Posterior cingulate gyrus (tissue), 11 donors: ENCODE data around the gene NRXN2.

ENCODE experiments used
- DNase-seq, 10 donors: peaks; one replicate each; pipeline versions ENCODE4 v3.0.0 to v3.0.0-alpha.2; 2020 to 2021; ENCODE audit warnings: mixed read lengths in 3 of 10
- intact Hi-C: fragments of 100-400 bp; cut with DNase I; formaldehyde crosslinking; loops from one replicate; pipeline ENCODE4 v1.15.1; 2023

NRXN2 gene

GRCh38 chr11:64724863-64725532 is 2.0 kb upstream of the NRXN2 start:
- peak in 2 of 10 donors; percentile 15 to 42 for DNase-seq
- intact Hi-C loops: no loop called here

DNA sequence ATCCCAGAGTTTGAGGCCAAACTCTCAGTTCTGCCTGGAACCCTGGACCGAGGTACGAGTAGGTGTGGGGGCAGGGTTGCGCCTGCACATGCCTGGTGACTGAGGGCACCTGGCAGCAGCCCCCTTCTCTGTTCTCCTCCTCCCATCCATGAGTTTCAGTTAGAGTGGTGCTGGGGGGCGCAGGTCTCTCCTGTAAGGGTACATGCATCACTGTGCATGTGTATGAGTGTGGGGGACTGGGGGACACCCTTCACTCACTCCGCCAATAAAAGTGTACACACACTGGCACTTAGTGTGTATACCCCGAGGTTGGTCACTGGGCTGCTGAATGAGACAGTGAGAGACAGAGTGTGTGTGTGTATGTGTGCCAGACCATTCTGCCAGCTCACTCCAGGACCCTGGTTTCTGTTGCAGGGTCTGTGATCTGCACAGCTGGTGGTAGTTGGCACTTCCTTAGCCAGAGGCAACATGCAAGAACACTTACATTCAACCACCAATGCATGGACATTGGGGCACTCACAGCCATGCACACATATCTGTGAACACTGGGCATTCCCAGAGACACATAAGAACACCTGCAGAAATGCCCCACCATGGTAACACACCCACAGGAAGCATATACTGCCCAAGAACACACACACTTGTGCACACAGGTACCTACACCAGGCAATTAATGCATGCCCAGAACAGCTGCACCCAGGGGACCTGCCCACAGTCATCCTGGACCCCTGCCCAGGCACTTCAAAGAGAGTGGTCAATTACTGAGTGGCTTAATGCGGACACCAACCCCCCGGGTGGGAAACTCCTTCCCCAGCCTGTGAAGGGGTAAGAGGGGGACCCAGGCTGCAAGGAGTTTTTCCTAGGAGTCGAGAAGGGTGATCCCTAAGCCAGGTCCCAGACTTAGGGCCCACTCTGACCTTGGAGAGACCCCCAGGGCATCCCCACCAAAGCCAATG is 1.2 kb upstream of the NRXN2 start:
- intact Hi-C loops: loop anchor here (1.0 to 2.0 kb wide), 2 partner anchors 36 to 69 kb away; no protein-coding TSS in a partner anchor
- DNase-seq: peak in 3 of 10 donors; percentile 20 to 76 (median 57)

DNA sequence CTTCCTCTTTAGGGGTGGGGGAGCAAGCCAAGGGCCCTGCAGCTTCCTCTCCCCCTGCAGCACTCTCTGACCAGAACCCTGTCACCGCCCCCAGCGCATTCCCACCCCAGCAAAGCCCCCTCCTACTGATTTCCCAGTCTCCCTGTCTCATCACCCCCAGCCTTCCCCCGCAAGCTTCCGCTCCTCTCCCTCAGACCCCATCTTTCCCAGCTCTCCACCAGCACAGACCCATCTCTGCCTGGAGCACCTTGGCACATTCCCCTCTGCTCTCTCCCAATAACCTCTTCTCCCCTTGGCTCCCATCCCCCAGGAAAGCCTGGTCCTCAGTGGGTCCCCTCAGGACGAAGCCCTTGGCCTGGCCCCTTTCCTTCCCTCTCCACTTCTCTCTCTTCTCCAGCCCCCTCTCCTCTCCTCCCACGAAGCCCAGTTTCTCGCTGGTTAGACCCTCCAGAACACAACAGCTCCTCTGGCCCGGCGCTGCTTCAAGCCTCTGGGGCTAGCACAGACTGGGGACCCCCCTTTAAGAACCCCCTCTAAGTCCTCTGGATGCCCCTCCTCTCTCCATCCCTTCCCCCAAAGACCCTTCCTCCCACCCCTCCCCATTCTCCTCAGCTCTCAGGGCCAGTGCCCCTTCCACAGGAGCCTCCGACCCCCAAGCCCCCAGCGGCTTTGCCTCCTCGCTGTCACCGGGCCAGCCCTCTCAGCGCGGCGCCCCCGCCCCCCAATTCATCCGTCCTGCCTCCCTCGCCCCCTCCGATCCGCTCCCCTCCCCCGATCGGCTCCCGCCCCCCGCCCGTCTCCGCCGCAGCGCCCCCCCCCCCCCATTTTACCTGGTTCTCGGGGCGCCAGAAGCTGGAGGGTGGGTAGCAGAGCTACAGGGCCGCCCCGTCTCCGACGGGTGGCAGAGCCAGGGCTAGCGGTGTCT is 594 bp downstream of the NRXN2 start:
- intact Hi-C loops: loop anchor here (1.0 to 2.0 kb wide), 2 partner anchors 34 to 68 kb away; no protein-coding TSS in a partner anchor
- DNase-seq: peak in 3 of 10 donors; percentile 70 to 72 (median 72)

DNA sequence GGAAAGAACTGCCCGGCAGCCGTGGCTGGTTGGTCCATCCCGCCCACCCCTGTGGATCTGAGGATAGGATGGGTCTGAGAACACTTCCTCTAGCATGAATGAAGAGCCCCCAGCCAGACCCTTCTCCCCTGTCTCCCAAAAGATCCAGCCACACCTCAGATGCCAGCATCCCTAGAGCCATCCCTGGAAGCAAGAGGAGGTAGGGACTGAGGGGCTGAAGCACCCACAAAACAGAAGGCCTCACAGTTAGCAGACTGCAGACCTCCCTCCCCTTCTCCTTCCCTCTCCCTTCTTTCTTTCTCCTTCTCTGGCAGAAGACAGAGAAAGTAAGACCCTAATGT is 1.7 kb downstream of the NRXN2 start:
- peak in 1 of 10 donors; percentile 30 for DNase-seq
- intact Hi-C loops: no loop called here

DNA sequence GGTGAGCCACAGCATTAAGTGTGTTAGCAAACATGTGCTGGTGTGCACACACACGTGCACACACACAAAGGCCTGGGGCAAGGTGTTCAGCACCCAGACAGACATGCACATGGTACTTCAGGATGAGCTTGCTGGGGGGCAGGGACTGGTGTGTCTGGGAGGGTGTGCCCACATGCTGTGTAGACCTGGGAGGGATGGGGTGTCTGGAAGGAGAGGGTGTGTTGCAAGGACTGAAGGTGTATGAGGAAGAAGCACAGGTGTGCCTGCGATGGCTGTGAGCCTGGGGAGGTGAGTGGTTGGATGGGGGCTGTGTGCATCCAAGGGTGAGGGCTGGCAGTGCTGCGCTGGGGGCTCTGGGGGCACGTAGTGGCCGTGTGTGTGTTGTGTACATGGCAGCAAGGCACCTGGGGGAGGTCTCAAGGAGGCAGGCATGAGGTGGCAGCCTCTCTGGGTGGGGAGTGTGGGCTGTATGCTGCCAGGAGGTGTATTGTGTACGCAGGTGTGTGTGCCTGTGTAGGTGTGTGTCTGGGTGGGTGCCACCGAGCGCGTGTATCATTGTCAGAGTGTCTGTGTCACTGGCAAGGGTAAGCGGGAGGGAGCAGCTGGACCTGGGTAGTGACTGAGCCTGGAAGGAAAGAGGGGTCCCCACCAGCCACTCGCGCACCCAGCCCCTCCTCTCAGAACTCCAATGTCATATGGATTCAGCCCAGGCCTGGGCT is 2.2 kb downstream of the NRXN2 start:
- DNase-seq: peak in 2 of 10 donors; percentile 74 to 76
- intact Hi-C loops: no loop called here

GRCh38 chr11:64720167-64720566 is 2.8 kb downstream of the NRXN2 start:
- peak in 2 of 10 donors; percentile 43 to 67 for DNase-seq
- intact Hi-C loops: no loop called here

GRCh38 chr11:64719406-64719805 is 3.6 kb downstream of the NRXN2 start:
- intact Hi-C loops: no loop called here
- peak in 3 of 10 donors; percentile 23 to 70 (median 69) for DNase-seq

DNA sequence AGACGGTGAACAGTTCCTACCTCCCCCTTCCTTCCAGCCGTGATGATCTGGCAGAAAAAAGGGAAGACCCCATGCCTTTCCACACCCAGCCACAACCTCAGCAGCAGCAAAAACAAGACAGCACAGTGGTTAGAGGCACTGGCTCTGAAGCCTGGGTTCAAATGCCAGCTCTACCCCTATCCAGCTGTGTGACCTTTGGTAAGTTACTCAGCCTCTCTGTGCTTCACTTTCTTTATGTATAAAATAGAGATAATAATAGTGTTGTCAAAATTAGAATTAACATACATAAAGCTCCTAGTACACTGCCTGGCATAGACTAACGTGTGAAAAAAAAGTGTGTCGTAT is 4.2 kb downstream of the NRXN2 start:
- intact Hi-C loops: no loop called here
- DNase-seq: no peak

GRCh38 chr11:64718084-64718779 is 4.8 kb downstream of the NRXN2 start:
- intact Hi-C loops: no loop called here
- peak in 7 of 10 donors; percentile 35 to 92 (median 58) for DNase-seq

GRCh38 chr11:64717268-64717578 is 5.8 kb downstream of the NRXN2 start:
- intact Hi-C loops: no loop called here
- DNase-seq: peak in 2 of 10 donors; percentile 55 to 61

GRCh38 chr11:64716473-64717267 is 6.3 kb downstream of the NRXN2 start:
- DNase-seq: peak in 2 of 10 donors; percentile 77 to 81
- intact Hi-C loops: no loop called here

DNA sequence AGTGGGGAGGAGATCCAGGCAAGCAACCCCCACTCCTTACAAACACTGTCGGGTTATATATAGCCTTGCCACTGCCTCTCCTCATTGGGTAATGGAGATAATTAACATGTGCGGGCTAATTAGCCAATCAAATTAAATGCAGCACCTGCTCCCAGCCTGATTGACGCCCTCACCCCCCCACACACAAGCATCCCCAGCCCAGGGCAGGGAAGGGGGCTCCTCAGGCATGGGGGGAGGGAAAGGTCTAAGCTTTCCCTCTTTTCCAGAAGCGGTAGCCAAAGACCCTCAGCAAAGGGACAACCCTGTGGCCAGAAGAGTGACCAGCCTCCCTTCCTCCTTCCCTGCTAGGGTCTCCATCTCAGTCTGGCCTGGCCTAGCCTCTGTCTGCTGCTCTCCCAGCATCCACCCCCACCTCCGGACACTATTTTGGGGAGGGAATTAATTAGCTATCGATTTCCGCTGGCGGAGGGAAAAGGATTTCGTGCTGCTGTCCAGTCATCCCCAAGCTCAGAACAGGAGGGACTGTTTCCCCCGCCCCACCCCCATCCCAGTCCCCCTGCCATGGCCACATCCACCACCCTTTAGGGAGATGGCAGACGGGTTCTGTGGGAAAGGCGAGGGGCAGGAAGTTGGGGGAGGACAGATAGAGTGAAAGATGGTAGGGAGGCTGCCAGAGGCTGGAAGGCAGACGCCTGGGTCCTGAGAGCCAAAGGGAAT is 7.1 kb downstream of the NRXN2 start:
- intact Hi-C loops: no loop called here
- peak in 1 of 10 donors; percentile 44 for DNase-seq

DNA sequence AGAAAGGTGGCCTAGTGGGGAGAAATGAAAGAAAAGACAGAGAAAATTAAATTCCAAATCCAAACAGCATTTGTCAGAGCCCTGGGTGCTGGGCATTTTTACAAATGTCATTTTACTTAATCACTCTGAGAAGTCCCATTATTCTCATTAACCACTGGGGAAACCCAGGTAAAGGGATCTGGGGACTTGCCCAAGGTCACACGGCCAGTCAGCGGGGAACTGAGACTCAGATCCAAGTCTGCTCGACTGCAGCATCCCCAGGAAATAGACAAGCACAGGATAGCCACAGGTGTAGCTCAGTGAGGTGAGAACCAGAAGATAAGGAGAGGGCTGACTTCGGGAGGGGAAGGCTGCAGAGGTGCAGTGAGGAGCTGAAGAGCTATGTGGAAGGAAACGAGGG is 7.9 kb downstream of the NRXN2 start:
- no peak for DNase-seq
- intact Hi-C loops: no loop called here

GRCh38 chr11:64714666-64715065 is 8.3 kb downstream of the NRXN2 start:
- no peak for DNase-seq
- intact Hi-C loops: no loop called here

DNA sequence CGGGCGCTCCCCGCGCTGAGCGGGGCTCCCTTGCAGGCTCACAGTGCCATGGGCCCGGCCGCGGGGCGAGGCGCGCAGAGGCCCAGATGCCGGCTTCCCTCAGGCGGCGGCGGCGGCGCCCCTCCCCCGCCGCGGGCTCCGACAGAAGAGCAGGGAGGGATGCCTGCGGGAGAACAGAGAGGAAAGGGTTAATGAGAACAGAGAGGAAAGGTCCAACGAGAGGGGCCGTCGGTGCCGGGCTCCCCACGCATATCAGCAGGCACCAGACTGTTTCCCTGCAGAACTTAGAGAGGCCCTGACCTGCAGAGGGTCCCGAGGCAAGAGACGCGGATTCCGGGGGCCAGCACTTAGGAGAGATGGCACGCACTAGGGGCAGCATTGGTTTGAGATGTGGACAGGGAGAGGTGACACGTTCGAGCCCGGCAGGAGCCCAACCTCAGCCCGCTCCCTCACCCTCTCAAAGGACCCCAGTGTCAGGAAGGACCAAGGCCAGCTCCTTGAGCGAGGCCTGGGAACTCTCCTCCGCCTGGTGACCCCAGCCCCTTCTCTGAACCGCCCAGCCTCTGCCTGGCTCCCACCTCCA is 9.1 kb downstream of the NRXN2 start:
- intact Hi-C loops: no loop called here
- DNase-seq: peak in 2 of 10 donors; percentile 64 to 82

DNA sequence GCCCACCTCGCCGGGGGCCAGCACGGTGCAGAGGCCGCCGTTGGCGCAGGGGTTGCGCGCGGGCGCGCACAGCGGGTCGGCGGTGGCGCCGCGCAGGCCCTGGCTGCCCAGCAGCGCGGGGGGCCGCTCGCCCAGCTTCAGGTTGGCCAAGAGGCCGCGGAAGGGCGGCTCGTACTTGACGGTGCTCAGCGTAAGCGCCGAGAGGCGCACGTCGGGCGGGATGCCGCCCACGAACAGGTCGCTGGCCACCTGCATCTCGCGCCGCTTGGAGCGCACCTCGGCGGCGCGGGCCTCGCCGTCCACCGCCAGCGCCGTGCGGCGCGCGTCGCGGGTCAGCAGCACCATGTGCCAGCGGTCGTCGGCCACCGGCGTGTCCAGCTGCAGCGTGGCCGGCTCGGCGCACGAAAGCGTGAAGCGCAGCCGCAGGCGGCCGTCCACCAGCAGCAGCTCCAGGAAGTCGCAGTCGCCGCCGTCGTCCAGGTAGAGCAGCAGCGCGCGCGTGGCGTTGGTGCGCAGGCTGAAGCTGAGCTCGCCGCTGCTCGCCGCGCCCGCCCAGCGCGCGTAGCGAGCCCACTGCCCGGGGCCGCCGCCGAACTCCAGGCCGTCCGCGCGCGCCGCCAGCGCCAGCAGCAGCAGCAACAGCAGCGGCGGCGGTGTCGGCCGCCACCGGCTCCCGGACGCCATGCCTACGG is 9.8 kb downstream of the NRXN2 start:
- intact Hi-C loops: no loop called here
- peak in 2 of 10 donors; percentile 50 to 73 for DNase-seq
